ENCODE data around the gene IER5. TPM values are rescaled to one million over a fixed set of nuclear protein-coding genes. Genes with fewer than 3 reads are reported as not detected.

IER5 gene
- total RNA-seq, 1 donor, result 17.4 TPM

DNA sequence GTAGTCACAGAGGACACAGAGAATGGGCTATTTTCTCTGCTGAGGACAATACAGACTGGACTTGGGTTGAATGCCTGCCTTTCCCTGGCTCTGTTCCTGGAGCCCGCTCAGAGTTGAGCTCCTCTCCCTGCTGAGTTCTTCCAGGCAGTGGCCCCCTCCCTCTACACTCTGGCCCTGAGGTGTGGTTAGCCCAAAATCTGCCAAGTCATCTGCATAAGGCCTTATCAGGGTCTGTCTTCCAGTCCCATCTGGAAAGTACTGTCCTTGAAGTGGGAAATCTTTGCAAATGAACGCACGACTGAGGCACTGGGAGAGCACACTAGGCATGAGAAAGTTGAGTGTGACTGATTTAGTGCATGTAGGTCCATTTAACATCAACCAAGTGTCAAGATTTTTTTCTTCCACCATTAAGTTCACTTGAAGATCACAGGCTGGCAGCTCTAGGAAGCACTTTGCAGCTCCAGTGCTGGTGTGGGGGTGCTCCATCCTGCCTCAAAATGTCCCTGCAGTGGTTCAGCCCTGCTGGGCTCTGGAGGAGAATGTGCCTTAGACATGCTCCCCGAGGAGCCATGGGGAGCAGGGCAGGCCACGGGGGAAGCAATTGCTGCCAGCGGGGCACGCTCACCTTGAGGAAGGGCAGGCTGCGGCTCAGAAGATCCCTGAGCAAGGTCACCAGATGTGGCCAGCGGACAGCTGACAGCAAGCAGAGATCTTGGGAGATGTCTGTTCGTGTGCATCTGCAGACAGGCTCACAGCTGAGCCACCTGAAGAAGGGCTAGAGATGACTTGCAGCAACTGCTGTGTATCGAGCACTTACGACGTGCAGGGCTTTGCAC is 41.5 kb downstream of the IER5 start:
- H3K4me3 ChIP-seq (ENCODE audit: insufficient read depth, low read length), result no peak overlapping the region
- peaks cover 6% of the 10 kb centered on the region for H3K4me1 ChIP-seq (ENCODE audit: insufficient read depth, low read length)
- H4K20me1 ChIP-seq (ENCODE audit: insufficient read depth, low read length), result no peaks in the 10 kb centered on the region
- H2AFZ ChIP-seq (ENCODE audit: low read length), result no peak overlapping the region
- no peak for DNase-seq (ENCODE audit: insufficient read length, low spot score, missing footprints)
- H3K27me3 ChIP-seq (ENCODE audit: insufficient read depth, low read length), result no peaks in the 10 kb centered on the region
- H3K36me3 ChIP-seq (ENCODE audit: insufficient read depth, low read length), result no peaks in the 10 kb centered on the region
- H3K79me2 ChIP-seq (ENCODE audit: insufficient read depth, low read length), result no peaks in the 10 kb centered on the region
- no peak overlapping the region for H3K4me2 ChIP-seq (ENCODE audit: insufficient read depth, low read length)
- no peak overlapping the region for H3K27ac ChIP-seq (ENCODE audit: low read depth, low read length)
- TF ChIP-seq, protein P1, sequence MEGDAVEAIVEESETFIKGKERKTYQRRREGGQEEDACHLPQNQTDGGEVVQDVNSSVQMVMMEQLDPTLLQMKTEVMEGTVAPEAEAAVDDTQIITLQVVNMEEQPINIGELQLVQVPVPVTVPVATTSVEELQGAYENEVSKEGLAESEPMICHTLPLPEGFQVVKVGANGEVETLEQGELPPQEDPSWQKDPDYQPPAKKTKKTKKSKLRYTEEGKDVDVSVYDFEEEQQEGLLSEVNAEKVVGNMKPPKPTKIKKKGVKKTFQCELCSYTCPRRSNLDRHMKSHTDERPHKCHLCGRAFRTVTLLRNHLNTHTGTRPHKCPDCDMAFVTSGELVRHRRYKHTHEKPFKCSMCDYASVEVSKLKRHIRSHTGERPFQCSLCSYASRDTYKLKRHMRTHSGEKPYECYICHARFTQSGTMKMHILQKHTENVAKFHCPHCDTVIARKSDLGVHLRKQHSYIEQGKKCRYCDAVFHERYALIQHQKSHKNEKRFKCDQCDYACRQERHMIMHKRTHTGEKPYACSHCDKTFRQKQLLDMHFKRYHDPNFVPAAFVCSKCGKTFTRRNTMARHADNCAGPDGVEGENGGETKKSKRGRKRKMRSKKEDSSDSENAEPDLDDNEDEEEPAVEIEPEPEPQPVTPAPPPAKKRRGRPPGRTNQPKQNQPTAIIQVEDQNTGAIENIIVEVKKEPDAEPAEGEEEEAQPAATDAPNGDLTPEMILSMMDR (IDR thresholded peaks at IDR 0.05; ENCODE audit: extremely low read depth, low read depth, low read length), result no peak
- no peaks in the 10 kb centered on the region for H3K9me3 ChIP-seq (ENCODE audit: low read depth, low read length)

DNA sequence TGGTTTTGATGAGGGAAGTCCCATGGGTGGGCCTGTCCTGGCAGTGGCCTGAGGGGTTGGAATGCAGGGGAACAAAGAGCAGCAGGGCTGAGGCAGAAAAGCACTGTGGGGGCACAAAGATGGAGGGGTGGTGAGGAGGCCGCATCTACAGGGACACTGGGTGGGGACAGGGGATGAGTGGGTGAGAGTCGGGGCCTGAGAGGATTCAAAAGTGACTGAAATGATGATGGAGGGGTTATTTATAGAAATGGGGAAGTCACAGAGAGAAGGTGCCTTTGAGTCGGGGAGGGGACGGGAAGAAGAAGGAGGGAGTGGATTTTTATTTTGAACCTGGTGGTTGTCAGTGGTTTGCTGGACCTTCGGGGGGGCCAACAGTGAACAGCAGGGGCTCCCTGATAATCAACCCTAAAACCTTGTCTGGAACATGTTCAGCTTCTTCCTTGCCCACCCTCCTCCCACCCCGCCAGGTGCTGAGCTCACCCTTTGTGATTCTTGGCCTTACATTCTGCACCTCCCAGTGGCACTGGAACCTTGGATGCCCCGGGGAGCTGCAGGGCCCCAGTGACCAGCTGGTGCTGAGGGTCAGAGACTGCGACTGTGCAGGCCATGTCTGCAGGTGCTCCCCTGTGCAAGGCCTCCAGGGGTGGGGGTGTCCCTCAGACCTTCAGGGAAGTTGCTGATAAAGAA is 42.9 kb downstream of the IER5 start:
- H3K4me3 ChIP-seq (ENCODE audit: insufficient read depth, low read length), result no peak overlapping the region
- DNase-seq (ENCODE audit: insufficient read length, low spot score, missing footprints), result peak; percentile 52
- no peaks in the 10 kb centered on the region for H3K79me2 ChIP-seq (ENCODE audit: insufficient read depth, low read length)
- H3K27ac ChIP-seq (ENCODE audit: low read depth, low read length), result no peak overlapping the region
- no peaks in the 10 kb centered on the region for H3K27me3 ChIP-seq (ENCODE audit: insufficient read depth, low read length)
- H3K4me2 ChIP-seq (ENCODE audit: insufficient read depth, low read length), result no peak overlapping the region
- no peaks in the 10 kb centered on the region for H4K20me1 ChIP-seq (ENCODE audit: insufficient read depth, low read length)
- no peaks in the 10 kb centered on the region for H3K36me3 ChIP-seq (ENCODE audit: insufficient read depth, low read length)
- no peak overlapping the region for H2AFZ ChIP-seq (ENCODE audit: low read length)
- TF ChIP-seq, protein P1 (IDR thresholded peaks at IDR 0.05; ENCODE audit: extremely low read depth, low read depth, low read length), result no peak
- peaks cover 20% of the 10 kb centered on the region for H3K4me1 ChIP-seq (ENCODE audit: insufficient read depth, low read length)
- no peaks in the 10 kb centered on the region for H3K9me3 ChIP-seq (ENCODE audit: low read depth, low read length)

DNA sequence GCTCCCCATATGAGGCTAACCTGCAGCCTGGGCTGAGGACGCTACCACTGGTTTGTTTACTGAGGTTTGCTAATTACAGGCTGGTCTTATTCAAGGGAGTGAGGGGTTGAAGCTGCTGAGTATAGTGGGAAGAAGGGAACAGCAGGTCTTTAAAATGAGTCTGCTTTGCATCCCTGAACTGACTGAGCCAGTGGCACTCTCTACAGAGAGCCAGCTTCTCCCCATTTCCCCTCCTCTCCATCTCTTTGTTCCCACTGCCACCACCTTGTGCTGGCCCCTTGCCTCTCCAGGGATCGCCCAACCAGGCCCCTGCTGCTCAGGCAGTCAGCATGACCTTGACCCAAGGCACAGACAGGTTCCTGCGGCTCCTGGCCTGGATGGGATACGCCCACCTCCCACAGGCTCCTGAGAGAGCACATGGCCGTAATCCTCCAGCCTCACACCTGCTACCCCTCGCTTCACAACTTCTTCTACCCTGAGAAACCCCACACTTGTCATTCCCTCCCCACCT is 45.0 kb downstream of the IER5 start:
- TF ChIP-seq, protein P1 (IDR thresholded peaks at IDR 0.05; ENCODE audit: extremely low read depth, low read depth, low read length), result no peak
- Histone ChIP-seq H3K9me3 (ENCODE audit: low read depth, low read length) (no peaks in the 10 kb centered on the region), H3K27me3 (ENCODE audit: insufficient read depth, low read length) (no peaks in the 10 kb centered on the region), H4K20me1 (ENCODE audit: insufficient read depth, low read length) (no peaks in the 10 kb centered on the region), H3K27ac (ENCODE audit: low read depth, low read length) (no peak overlapping the region), H3K4me3 (ENCODE audit: insufficient read depth, low read length) (no peak overlapping the region), H3K36me3 (ENCODE audit: insufficient read depth, low read length) (no peaks in the 10 kb centered on the region), H3K79me2 (ENCODE audit: insufficient read depth, low read length) (no peaks in the 10 kb centered on the region), H3K4me1 (ENCODE audit: insufficient read depth, low read length) (peaks cover 22% of the 10 kb centered on the region), H2AFZ (ENCODE audit: low read length) (no peak overlapping the region), H3K4me2 (ENCODE audit: insufficient read depth, low read length) (no peak overlapping the region)
- DNase-seq (ENCODE audit: insufficient read length, low spot score, missing footprints), result peak; percentile 74

DNA sequence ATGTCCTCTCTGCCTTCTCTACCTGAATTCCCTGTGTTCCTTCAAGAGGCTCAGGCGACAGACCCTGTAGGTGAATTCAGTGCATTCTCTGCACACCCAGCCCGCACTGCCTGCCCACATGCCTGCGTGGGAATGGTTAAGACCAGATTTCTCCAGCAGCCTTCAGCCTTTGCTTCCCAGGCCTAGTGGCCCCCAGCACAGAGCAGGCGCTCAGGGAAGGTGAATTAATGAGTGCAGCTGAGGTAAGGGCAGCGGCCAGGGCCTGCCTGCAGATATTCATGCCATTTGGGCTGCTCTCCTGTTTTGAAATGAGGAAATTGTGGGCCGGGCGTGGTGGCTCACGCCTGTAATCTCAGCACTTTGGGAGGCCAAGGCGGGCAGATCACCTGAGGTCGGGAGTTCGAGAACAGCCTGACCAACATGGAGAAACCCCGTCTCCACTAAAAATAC is 45.5 kb downstream of the IER5 start:
- no peaks in the 10 kb centered on the region for H3K9me3 ChIP-seq (ENCODE audit: low read depth, low read length)
- H3K4me1 ChIP-seq (ENCODE audit: insufficient read depth, low read length), result peaks cover 22% of the 10 kb centered on the region
- no peaks in the 10 kb centered on the region for H3K27me3 ChIP-seq (ENCODE audit: insufficient read depth, low read length)
- H3K79me2 ChIP-seq (ENCODE audit: insufficient read depth, low read length), result no peaks in the 10 kb centered on the region
- no peaks in the 10 kb centered on the region for H4K20me1 ChIP-seq (ENCODE audit: insufficient read depth, low read length)
- no peak overlapping the region for H3K27ac ChIP-seq (ENCODE audit: low read depth, low read length)
- no peak overlapping the region for H3K4me2 ChIP-seq (ENCODE audit: insufficient read depth, low read length)
- TF ChIP-seq, protein P1 (IDR thresholded peaks at IDR 0.05; ENCODE audit: extremely low read depth, low read depth, low read length), result no peak
- no peak overlapping the region for H3K4me3 ChIP-seq (ENCODE audit: insufficient read depth, low read length)
- H3K36me3 ChIP-seq (ENCODE audit: insufficient read depth, low read length), result no peaks in the 10 kb centered on the region
- DNase-seq (ENCODE audit: insufficient read length, low spot score, missing footprints), result no peak
- H2AFZ ChIP-seq (ENCODE audit: low read length), result no peak overlapping the region
